Stimulated activated naive CD8-positive, alpha-beta T cell treated with anti-CD3 and anti-CD28 coated beads, Interleukin-15, amount 100 ng/mL, for 72 hours (primary cell): Measurements from ENCODE around the gene KBTBD2.
"Not testable (repeated sequence)": the region's sequence is repeated elsewhere in the genome, so short reads cannot be mapped to it uniquely, and the experiment has no call there.

ENCODE experiments used
- ATAC-seq: fragments of 150-1000 bp; cut with Tn5 transposase; 2 replicates; pipeline ENCODE4 v1.10.0; 2021; ENCODE audit warnings: mild to moderate bottlenecking, moderate library complexity
- DNase-seq, 2 donors: peaks; one replicate each; pipeline ENCODE4 v3.0.0; 2021 to 2022
- H3K27ac Mint-ChIP-seq, 2 donors: one replicate each; pipeline ENCODE4 v1.8.0; 2022; ENCODE audit warnings: mild to moderate bottlenecking in 2 of 2, mixed read lengths in 2 of 2, moderate library complexity in 2 of 2
- H3K27me3 Mint-ChIP-seq: one replicate; pipeline ENCODE4 v1.8.0; 2022; ENCODE audit warnings: mixed read lengths
- H3K4me1 Mint-ChIP-seq: one replicate; pipeline ENCODE4 v1.8.0; 2022; ENCODE audit warnings: mild to moderate bottlenecking, mixed read lengths
- H3K4me3 Mint-ChIP-seq, 2 donors: one replicate each; pipeline ENCODE4 v1.8.0; 2022; ENCODE audit warnings: mild to moderate bottlenecking in 2 of 2, mixed read lengths in 2 of 2, moderate library complexity in 1 of 2
- H3K9me3 Mint-ChIP-seq, 2 donors: one replicate each; pipeline ENCODE4 v1.8.0; 2022; ENCODE audit warnings: mixed read lengths in 2 of 2

KBTBD2 gene

GRCh38 chr7:32891043-32891799 is at the start of gene KBTBD2:
Gene KBTBD2, minus strand, starts transcription at chr7:32891760. Its CDS starts 12,156 bp downstream, at chr7:32879604.
- Mint-ChIP-seq H3K4me3 (peak within 1 kb of the TSS; percentile 98 to 99), H3K4me1 (peaks cover 52% of the 10 kb centered on the region), H3K27me3 (no peaks in the 10 kb centered on the region), H3K9me3 (no peaks in the 10 kb centered on the region), H3K27ac (peak within 1 kb of the TSS; percentile 99 to 100)
- ATAC-seq (peak; percentile 78), DNase-seq (peak; percentile 86 to 91)

GRCh38 chr7:32941181-32941580 is 49.6 kb upstream of the KBTBD2 start:
- H3K27ac Mint-ChIP-seq, result no peak overlapping the region

GRCh38 chr7:32937344-32938174 is 46.0 kb upstream of the KBTBD2 start:
- DNase-seq, result no peak
- Mint-ChIP-seq H3K27me3 (peaks cover 8% of the 10 kb centered on the region), H3K4me3 (no peak overlapping the region), H3K27ac (no peak overlapping the region), H3K9me3 (no peaks in the 10 kb centered on the region), H3K4me1 (peaks cover 18% of the 10 kb centered on the region)
- no peak for ATAC-seq

More at GRCh38 chr7:32941181-32941580, 49.6 kb upstream of the KBTBD2 start:
- Mint-ChIP-seq H3K4me1 (peaks cover 18% of the 10 kb centered on the region), H3K9me3 (no peaks in the 10 kb centered on the region), H3K27me3 (peaks cover 17% of the 10 kb centered on the region), H3K4me3 (peak overlapping the region in 1 of 2 donors; percentile 99)
- no peak for ATAC-seq
- DNase-seq, result no peak

GRCh38 chr7:32936689-32937088 is 45.1 kb upstream of the KBTBD2 start:
- peaks cover 10% of the 10 kb centered on the region for H3K4me1 Mint-ChIP-seq
- no peaks in the 10 kb centered on the region for H3K27me3 Mint-ChIP-seq
- DNase-seq (no peak), ATAC-seq (no peak)
- H3K4me3 Mint-ChIP-seq, result no peak overlapping the region
- H3K9me3 Mint-ChIP-seq, result no peaks in the 10 kb centered on the region
- no peak overlapping the region for H3K27ac Mint-ChIP-seq

GRCh38 chr7:32935558-32935957 is 44.0 kb upstream of the KBTBD2 start:
- H3K27ac Mint-ChIP-seq, result no peak overlapping the region
- H3K27me3 Mint-ChIP-seq, result no peaks in the 10 kb centered on the region
- H3K4me1 Mint-ChIP-seq, result peaks cover 8% of the 10 kb centered on the region
- no peaks in the 10 kb centered on the region for H3K9me3 Mint-ChIP-seq
- no peak for ATAC-seq
- no peak overlapping the region for H3K4me3 Mint-ChIP-seq
- no peak for DNase-seq

GRCh38 chr7:32930378-32930777 is 38.8 kb upstream of the KBTBD2 start:
- H3K27me3 Mint-ChIP-seq, result no peaks in the 10 kb centered on the region
- no peaks in the 10 kb centered on the region for H3K4me1 Mint-ChIP-seq
- no peak overlapping the region for H3K4me3 Mint-ChIP-seq
- no peak overlapping the region for H3K27ac Mint-ChIP-seq
- no peaks in the 10 kb centered on the region for H3K9me3 Mint-ChIP-seq
- ATAC-seq (no peak), DNase-seq (no peak)

GRCh38 chr7:32929430-32930143 is 38.0 kb upstream of the KBTBD2 start:
- H3K4me1 Mint-ChIP-seq, result no peaks in the 10 kb centered on the region
- H3K4me3 Mint-ChIP-seq, result no peak overlapping the region
- H3K27me3 Mint-ChIP-seq, result no peaks in the 10 kb centered on the region
- ATAC-seq (no peak), DNase-seq (no peak)
- H3K9me3 Mint-ChIP-seq, result no peaks in the 10 kb centered on the region
- H3K27ac Mint-ChIP-seq, result no peak overlapping the region

GRCh38 chr7:32928785-32929298 is 37.3 kb upstream of the KBTBD2 start:
- Mint-ChIP-seq H3K27me3 (no peaks in the 10 kb centered on the region), H3K4me3 (no peak overlapping the region), H3K4me1 (no peaks in the 10 kb centered on the region), H3K27ac (no peak overlapping the region), H3K9me3 (no peaks in the 10 kb centered on the region)
- DNase-seq (no peak), ATAC-seq (no peak)

- DNase-seq (no peak), ATAC-seq (no peak)
- H3K27ac Mint-ChIP-seq, result no peak overlapping the region
- H3K9me3 Mint-ChIP-seq, result no peaks in the 10 kb centered on the region
- H3K27me3 Mint-ChIP-seq, result no peaks in the 10 kb centered on the region
- no peak overlapping the region for H3K4me3 Mint-ChIP-seq
- H3K4me1 Mint-ChIP-seq, result no peaks in the 10 kb centered on the region
These were observed 30.3 kb upstream of the KBTBD2 start for GRCh38 chr7:32921896-32922295.

GRCh38 chr7:32916994-32917393 is 25.4 kb upstream of the KBTBD2 start:
- not testable (repeated sequence) for DNase-seq, H3K4me3 Mint-ChIP-seq, H3K9me3 Mint-ChIP-seq, H3K27me3 Mint-ChIP-seq, ATAC-seq, H3K27ac Mint-ChIP-seq
- peaks cover 12% of the 10 kb centered on the region for H3K4me1 Mint-ChIP-seq

- H3K4me1 Mint-ChIP-seq, result peaks cover 12% of the 10 kb centered on the region
- no peaks in the 10 kb centered on the region for H3K9me3 Mint-ChIP-seq
- no peaks in the 10 kb centered on the region for H3K27me3 Mint-ChIP-seq
- no peak overlapping the region for H3K27ac Mint-ChIP-seq
- no peak for ATAC-seq
- DNase-seq, result no peak
- H3K4me3 Mint-ChIP-seq, result no peak overlapping the region
These were observed 24.4 kb upstream of the KBTBD2 start for GRCh38 chr7:32916006-32916405.

- Mint-ChIP-seq H3K27ac (no peak overlapping the region), H3K27me3 (no peaks in the 10 kb centered on the region), H3K9me3 (no peaks in the 10 kb centered on the region), H3K4me3 (no peak overlapping the region), H3K4me1 (peaks cover 12% of the 10 kb centered on the region)
- peak; percentile 74 for ATAC-seq
- no peak for DNase-seq
These were observed 23.5 kb upstream of the KBTBD2 start for GRCh38 chr7:32915041-32915536.

GRCh38 chr7:32914184-32914583 is 22.6 kb upstream of the KBTBD2 start:
- Mint-ChIP-seq H3K9me3 (no peaks in the 10 kb centered on the region), H3K27me3 (no peaks in the 10 kb centered on the region), H3K4me1 (peaks cover 12% of the 10 kb centered on the region), H3K4me3 (no peak overlapping the region), H3K27ac (no peak overlapping the region)
- DNase-seq (no peak), ATAC-seq (no peak)

- no peak overlapping the region for H3K4me3 Mint-ChIP-seq
- no peaks in the 10 kb centered on the region for H3K27me3 Mint-ChIP-seq
- ATAC-seq, result no peak
- H3K4me1 Mint-ChIP-seq, result peaks cover 5% of the 10 kb centered on the region
- DNase-seq, result no peak
- H3K27ac Mint-ChIP-seq, result no peak overlapping the region
- no peaks in the 10 kb centered on the region for H3K9me3 Mint-ChIP-seq
These were observed 18.6 kb upstream of the KBTBD2 start for GRCh38 chr7:32910195-32910594.

- no peaks in the 10 kb centered on the region for H3K9me3 Mint-ChIP-seq
- H3K4me1 Mint-ChIP-seq, result peaks cover 7% of the 10 kb centered on the region
- H3K4me3 Mint-ChIP-seq, result peak overlapping the region; percentile 77 to 84
- DNase-seq (peak; percentile 79 to 90), ATAC-seq (peak; percentile 96)
- no peaks in the 10 kb centered on the region for H3K27me3 Mint-ChIP-seq
- peak overlapping the region; percentile 94 to 98 for H3K27ac Mint-ChIP-seq
These were observed 13.7 kb upstream of the KBTBD2 start for GRCh38 chr7:32905175-32905662.
